EH (cell line): ENCODE measurements around the gene DAB2IP.

Experiments used
- DNase-seq: peaks from one replicate; pipeline ENCODE4 v3.0.0-alpha.2; 2015; ENCODE audit warnings: low read depth

Gene DAB2IP

DNA sequence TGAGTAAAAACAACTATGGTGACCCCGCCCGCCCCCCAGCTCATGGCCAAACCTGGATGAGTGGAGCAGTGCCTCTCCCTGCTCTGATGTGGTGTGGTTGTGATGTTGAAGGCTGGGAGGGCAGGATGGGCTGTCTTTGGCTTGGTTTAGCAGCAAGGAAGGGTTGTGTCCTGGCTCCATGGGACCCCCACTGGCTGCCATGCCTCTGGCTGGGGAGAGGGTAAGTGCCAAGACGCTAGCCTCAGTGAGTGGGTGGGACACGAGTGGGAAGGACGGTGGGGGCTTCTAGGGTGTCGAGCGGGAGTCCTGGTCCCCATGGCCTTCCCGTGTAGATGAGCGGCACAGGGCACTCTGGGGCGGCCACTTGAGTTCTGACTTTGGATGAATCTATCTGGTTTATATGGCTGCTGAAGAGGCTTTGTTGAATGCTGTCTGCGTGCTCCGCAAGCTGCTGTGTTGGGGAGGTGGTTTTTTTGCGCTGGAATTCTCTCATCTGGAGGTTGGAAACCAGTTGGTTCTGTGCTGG is 50.4 kb downstream of the DAB2IP start:
- DNase-seq: no peak

- DNase-seq: no peak
Observed at GRCh38 chr9:121703014-121703734, 51.7 kb downstream of the DAB2IP start.

DNA sequence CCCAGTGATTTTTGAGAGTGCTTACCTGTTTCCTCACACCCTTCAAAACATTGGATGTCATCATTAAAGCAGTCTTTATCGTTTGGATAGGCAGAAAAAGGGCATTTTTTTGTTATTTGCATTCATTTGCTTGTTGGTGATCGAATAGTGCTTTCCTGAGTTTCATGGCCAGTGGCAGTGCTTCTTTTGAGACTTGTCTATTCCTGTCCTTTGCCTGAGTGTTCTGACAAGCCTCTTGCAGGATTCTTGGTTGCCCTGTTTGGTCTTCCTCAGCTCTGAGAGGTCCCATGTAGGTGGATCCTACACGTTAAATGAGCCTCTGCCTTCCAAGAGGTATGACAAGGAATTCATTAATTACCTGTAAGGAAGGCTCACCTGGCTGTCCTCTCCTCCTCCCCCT is 52.8 kb downstream of the DAB2IP start:
- DNase-seq: no peak

DNA sequence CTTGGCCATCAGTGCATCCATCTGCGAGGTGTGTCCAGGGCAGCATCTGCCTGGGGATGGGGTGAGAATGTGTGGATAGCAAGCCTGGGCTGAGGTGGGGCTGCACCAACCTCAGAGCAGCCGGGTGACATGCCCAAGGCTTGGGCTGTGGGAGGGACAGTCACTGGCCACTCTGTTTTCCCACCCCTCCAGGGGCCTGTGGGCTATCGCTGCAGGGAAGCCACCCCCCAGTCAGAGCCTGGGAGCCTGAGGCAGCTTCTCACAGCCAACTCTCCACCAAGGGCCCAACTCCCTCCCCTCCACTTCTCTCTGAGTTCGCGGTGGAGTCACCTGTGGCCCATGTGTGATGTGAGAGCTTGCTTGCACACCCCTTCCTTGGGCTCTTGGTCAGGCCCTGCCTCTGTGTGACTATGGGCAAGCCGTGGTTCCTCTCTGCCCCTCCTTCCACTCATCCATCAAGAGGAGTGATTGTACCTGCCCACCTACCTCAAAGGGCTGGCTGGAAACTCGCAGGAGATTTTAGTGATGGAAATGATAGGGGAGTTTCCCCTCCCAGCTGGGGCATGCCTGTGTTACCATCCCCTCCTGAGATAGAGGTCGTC is 54.8 kb downstream of the DAB2IP start:
- DNase-seq: no peak

GRCh38 chr9:121707477-121708424 is 56.3 kb downstream of the DAB2IP start:
- peak; percentile 52 for DNase-seq

- DNase-seq: no peak
Observed at GRCh38 chr9:121708768-121709488, 57.5 kb downstream of the DAB2IP start.

- DNase-seq: no peak
Observed at GRCh38 chr9:121709798-121710197, 58.4 kb downstream of the DAB2IP start.

GRCh38 chr9:121711281-121711680 is 59.8 kb downstream of the DAB2IP start:
- DNase-seq: no peak

- DNase-seq: no peak
Observed at GRCh38 chr9:121711797-121712196, 60.4 kb downstream of the DAB2IP start.

DNA sequence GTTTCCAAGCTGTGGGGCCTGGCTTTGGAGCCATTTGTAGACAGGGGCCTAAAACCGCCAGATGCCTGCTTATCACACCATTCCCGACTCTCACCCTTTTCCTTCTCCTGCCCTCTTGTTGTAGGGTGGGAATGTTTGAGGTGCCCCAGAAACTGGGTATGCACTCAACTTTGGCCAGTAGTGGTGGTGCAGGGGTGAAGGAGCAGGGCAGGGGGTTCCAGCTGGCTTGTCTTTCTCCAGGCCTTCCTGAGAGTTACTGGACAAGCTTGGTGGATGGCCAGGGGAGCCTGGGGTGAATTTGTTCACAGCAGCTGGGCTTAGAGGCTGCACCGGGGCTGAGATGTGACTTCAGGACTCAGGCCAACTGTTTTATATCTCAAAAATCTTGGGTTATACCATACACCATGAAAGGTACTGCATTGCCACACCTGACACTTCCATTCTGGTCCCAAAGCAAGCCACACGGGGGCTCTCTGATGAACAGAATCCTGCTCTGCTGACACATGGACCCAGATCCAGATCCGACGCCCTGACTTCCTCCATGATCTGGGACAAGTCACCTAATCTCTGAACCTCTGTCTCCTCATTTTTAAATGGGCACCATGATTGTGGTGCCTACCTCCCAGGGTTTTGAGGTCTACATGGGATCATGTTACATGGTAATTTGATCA is 62.1 kb downstream of the DAB2IP start:
- no peak for DNase-seq

DNA sequence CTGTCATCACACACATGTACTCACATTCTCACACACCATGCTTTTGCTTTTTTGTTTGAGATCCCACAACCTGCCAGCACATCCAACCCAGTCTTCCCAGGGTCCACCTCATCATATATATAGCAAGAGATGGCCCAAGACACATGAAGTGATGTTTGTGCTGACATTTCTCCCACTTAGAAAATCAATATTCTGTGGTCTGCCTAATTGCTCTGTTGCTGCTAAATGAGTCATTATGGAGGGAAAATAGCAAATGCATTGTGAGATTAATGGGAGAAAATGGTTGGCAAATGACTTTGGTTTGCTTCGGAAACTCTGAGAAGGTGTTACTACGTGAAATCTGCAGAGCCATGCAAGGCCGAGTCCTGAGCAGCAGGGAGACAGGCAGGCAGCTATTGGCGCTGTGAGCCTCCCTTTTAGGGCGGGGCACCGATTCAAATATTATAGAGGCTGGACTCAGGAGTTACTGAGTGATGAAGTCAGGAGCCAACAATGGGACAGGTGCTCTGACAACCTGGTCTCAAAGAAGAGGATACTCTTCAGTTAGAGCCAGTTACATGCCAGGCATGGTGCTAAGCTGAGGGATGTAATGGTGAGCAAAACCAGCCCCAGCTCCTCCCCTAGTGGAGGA is 62.8 kb downstream of the DAB2IP start:
- DNase-seq: no peak

DNA sequence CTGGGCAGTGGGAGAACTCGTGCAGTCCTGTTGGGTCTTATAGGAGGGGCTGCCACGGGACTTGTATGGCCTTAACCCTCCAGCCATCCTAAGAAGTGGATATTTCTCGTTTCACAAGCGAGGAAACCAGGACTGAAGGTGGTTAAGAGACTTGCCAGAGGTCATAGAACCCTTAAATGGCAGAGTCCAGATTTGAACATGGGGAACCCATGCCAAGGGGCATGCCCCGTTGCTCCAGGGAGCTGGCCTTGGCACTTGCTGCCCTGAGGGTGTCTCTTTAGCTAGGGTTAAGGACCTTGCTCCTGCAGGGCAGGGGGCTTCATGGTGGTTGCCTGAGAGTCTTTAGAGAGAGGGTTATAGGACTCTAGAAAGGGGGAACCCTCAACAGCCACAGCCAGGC is 63.4 kb downstream of the DAB2IP start:
- no peak for DNase-seq

GRCh38 chr9:121717141-121717991 is 65.9 kb downstream of the DAB2IP start:
- peak; percentile 54 for DNase-seq

DNA sequence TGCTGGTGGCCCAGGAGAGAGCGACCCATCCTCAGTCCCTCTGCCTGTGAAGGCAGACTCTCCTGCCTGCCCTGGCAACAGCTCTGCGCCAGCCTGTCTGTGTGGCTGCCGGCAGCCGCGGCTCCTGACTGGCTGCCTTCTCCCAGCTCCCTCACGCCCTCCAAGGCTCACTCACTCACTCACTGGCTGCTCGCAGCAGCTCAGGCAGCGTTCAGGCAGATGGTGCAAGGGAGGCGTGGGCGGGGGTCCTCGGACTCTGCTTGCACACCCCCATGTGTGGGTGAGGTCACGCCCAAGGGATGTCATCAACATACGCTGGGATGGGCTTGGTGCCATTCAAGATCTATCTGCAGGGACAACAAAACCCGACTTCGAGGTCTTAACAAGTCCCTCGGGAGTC is 66.7 kb downstream of the DAB2IP start:
- DNase-seq: peak; percentile 64

DNA sequence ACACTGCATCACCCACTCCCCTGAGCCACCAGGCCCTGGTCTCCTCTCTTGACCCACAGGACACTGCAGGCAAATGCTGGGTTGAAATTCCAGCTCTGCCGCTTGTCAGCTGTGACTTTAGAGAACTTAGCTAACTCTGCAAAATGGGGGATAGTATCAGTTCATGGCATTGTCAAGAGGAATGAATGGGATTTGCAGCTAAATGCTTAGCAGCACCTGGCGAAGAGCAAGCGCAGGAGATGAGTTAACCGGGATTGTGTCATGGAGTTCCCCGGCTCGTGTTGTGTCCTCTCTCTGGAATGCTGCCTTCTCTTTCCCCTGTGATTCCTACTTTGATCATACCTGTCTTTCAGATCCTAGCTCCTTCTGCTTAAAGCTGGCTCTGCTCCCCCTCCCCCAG is 67.1 kb downstream of the DAB2IP start:
- DNase-seq: no peak

DNA sequence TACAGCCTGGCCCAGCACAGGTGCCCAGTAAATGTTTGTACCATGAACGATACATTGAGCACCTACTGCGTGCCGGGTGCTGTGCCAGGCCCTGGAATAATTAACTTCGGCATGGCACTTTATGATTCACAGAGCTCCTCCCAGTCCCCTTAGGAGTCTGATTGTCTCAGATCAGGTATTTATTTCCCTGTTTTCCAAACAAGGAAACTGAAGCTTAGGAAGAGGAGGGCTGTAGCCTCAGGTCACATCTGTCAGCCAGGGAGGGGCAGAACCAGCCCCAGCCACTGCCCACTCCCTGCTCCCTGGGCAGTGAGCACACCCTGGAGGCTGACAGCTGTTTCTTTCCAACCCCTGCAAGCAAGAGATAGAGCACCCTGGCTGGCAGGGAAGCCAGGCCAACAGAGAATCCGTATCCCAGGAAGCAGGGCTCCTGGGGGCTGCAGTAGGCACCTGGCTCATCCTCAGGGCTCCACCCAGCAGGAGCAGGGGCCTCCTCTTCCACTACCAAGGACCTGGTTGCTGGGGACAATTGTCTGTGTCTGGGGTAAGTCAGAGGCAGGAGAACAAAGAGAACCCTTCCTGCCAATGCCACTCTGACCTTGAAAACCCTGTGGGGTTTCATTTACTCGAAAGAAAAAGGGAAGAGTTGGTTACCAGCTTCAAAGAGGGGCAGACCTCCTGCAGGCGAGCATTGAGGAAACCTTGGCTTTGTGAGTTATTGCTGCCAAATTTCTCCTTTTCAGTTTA is 69.0 kb downstream of the DAB2IP start:
- DNase-seq: no peak

DNA sequence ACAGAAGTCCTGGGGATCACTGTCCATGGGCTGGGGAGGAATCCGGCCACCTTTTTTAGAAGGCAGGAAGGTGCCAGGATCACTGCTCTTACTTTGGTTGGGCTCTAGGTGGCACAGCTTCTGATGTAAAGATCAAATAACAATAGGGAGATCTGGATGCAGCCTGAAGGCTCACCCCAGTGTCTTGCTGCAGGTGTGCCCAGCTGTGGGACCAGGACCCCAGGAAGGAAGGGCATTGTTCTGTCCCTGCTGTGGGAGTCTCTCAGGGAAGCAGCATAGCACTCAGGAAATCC is 69.6 kb downstream of the DAB2IP start:
- no peak for DNase-seq

- DNase-seq: peak; percentile 39
Observed at GRCh38 chr9:121721770-121722169, 70.3 kb downstream of the DAB2IP start.

- peak; percentile 99 for DNase-seq
Observed at GRCh38 chr9:121725008-121725775, 73.8 kb downstream of the DAB2IP start.
